Naive thymus-derived CD8-positive, alpha-beta T cell (primary cell): ENCODE data around the gene RDX. TPM values are rescaled to one million over a fixed set of nuclear protein-coding genes. Genes with fewer than 3 reads are reported as not detected.
"Not testable (repeated sequence)": the region's sequence is repeated elsewhere in the genome, so short reads cannot be mapped to it uniquely, and the experiment has no call there.

Experiments used
- ATAC-seq, 2 donors: fragments of 150-1000 bp; cut with Tn5 transposase in 1 of 2; sonication (Bioruptor Pico), chemical (Tn5 transposase) in 1 of 2; 1 replicate in 1 of 2; 2 replicates in 1 of 2; pipeline ENCODE4 v1.10.0; 2021; ENCODE audit warnings: mild to moderate bottlenecking in 2 of 2, moderate library complexity in 2 of 2
- POLR2A ChIA-PET: fragments of 350-600 bp; sonication (Branson Sonifier 250); formaldehyde crosslinking; loops from one replicate; lab custom pipeline; 2021; ENCODE audit warnings: antibody characterized with exemption; lab: Charles Lee
- DNase-seq, 10 donors: peaks; one replicate each; pipeline versions ENCODE4 v3.0.0 to v3.0.0-alpha.2; 2020 to 2022
- H3K27ac Mint-ChIP-seq, 10 donors: one replicate each; pipeline ENCODE4 v1.8.0; 2020 to 2022; ENCODE audit warnings: mild to moderate bottlenecking in 10 of 10, mixed read lengths in 10 of 10, moderate library complexity in 4 of 10, inconsistent platforms in 1 of 10
- H3K27me3 Mint-ChIP-seq, 5 donors: one replicate each; pipeline ENCODE4 v1.8.0; 2021 to 2022; ENCODE audit warnings: mixed read lengths in 5 of 5
- H3K36me3 Mint-ChIP-seq, 3 donors: one replicate each; pipeline ENCODE4 v1.8.0; 2020 to 2022; ENCODE audit warnings: mixed read lengths in 3 of 3, mild to moderate bottlenecking in 2 of 3, inconsistent platforms in 1 of 3
- H3K4me1 Mint-ChIP-seq, 4 donors: one replicate each; pipeline ENCODE4 v1.8.0; 2021 to 2022; ENCODE audit warnings: mixed read lengths in 4 of 4
- H3K4me3 Mint-ChIP-seq, 10 donors: one replicate each; pipeline ENCODE4 v1.8.0; 2020 to 2022; ENCODE audit warnings: mild to moderate bottlenecking in 10 of 10, mixed read lengths in 10 of 10, moderate library complexity in 6 of 10, inconsistent platforms in 1 of 10
- H3K9me3 Mint-ChIP-seq, 9 donors: one replicate each; pipeline ENCODE4 v1.8.0; 2020 to 2022; ENCODE audit warnings: mixed read lengths in 9 of 9, mild to moderate bottlenecking in 3 of 9, inconsistent platforms in 1 of 9, moderate library complexity in 1 of 9
- polyA plus RNA-seq, 3 donors: library from polyadenylated mRNA; unstranded; fragments of 300-500 nt; fragmentation: Illumina TruSeq; gene quantifications; one replicate each; pipeline ENCODE4 v1.2.3, GENCODE V29; 2021
- total RNA-seq, 8 experiments: library from RNA in 2 of 8; stranded (reverse) in 2 of 8; gene quantifications; one replicate each; pipeline ENCODE4 v1.2.3 and lab custom pipeline; 2021 to 2026

Gene RDX
- total and polyA plus RNA-seq, 5 experiments from 2014 or later: 1.8 to 14.1 (median 10.8) TPM

- H3K9me3 Mint-ChIP-seq: peaks cover 0 to 8% (median 0%) of the 10 kb centered on the region in 9 donors
- no peaks in the 10 kb centered on the region for H3K36me3 Mint-ChIP-seq
- DNase-seq (no peak), ATAC-seq (no peak)
- H3K4me1 Mint-ChIP-seq: peaks cover 2 to 26% (median 17%) of the 10 kb centered on the region in 4 donors
- POLR2A ChIA-PET: no interaction called here
- no peak overlapping the region for H3K4me3 Mint-ChIP-seq
- no peaks in the 10 kb centered on the region for H3K27me3 Mint-ChIP-seq
- no peak overlapping the region for H3K27ac Mint-ChIP-seq
Observed at GRCh38 chr11:110299006-110299785, 2.8 kb upstream of the RDX start.

DNA sequence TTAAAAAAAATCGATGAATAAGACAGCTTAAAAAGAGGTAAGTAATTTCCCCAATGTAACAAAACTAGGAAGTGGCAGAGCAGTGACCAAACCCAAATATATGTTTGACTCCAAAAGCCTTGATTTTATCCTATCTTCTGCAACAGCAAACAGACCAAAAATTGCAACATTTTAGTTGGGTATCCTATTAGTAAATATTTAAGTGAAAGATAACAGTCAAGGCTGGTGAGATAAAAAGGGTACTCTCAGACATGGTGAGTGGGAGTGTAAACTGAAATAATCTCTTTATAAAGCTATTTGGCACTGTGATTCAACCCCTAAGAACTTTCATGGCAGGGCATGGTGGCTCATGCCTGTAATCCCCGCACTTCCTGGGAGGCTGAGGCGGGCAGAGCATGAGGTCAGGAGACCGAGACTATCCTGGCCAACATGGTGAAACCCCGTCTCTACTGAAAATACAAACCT is 1.9 kb upstream of the RDX start:
- Mint-ChIP-seq H3K36me3 (no peaks in the 10 kb centered on the region), H3K4me1 (peaks cover 2 to 32% (median 19%) of the 10 kb centered on the region in 4 donors), H3K9me3 (peaks cover 0 to 8% (median 0%) of the 10 kb centered on the region in 9 donors), H3K4me3 (no peak overlapping the region), H3K27ac (peak overlapping the region in 2 of 10 donors; percentile 29 to 33), H3K27me3 (no peaks in the 10 kb centered on the region)
- ATAC-seq (no peak), DNase-seq (no peak)
- POLR2A ChIA-PET: no interaction called here

GRCh38 chr11:110297726-110298300 is 1.4 kb upstream of the RDX start:
- ATAC-seq (no peak), DNase-seq (peak in 1 of 10 donors; percentile 5)
- H3K27ac Mint-ChIP-seq: peak overlapping the region in 4 of 10 donors; percentile 6 to 33 (median 27)
- POLR2A ChIA-PET: interaction anchor here (1.4 kb wide), 1 partner anchor 13 kb away, joined by 3 read pairs; no protein-coding TSS in a partner anchor
- H3K27me3 Mint-ChIP-seq: no peaks in the 10 kb centered on the region
- no peaks in the 10 kb centered on the region for H3K36me3 Mint-ChIP-seq
- peak overlapping the region in 8 of 10 donors; percentile 41 to 86 (median 77) for H3K4me3 Mint-ChIP-seq
- H3K4me1 Mint-ChIP-seq: peaks cover 2 to 34% (median 19%) of the 10 kb centered on the region in 4 donors
- H3K9me3 Mint-ChIP-seq: peaks cover 0 to 8% (median 0%) of the 10 kb centered on the region in 9 donors

DNA sequence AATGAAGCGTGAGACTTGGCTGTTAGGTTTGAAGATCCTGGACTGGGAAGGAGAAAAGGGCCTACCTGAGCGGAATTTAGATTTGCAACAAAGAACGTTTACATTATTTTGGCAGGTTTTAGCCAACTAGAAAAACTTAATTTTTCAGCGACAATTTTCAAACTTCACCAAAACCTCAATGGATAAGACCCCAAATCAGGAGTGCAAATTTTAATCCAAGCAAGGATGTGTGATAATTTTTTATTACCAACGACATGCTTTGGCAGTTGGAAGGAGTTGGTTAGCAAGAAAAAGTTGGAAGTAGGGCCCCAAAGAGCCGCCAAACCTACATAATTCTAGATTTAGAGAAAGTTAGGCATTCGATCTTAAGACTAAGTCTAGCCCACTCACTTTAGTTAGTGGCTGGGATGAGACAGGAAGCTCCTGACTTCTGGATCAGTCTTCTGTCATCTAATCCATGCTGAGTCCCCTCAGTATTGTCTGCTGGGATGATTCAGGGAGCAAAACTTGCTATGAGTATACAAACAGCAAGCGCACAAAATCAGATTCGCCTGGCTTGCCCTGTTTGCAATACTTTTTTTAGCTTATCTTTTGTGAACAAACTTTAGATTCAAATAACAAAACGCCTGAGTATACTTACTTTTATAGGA is 787 bp upstream of the RDX start:
- Mint-ChIP-seq H3K4me1 (peaks cover 2 to 34% (median 19%) of the 10 kb centered on the region in 4 donors), H3K36me3 (no peaks in the 10 kb centered on the region), H3K9me3 (peaks cover 0 to 8% (median 0%) of the 10 kb centered on the region in 9 donors), H3K27ac (peak overlapping the region in 7 of 10 donors; percentile 9 to 80 (median 44)), H3K4me3 (peak overlapping the region; percentile 56 to 86 (median 79)), H3K27me3 (no peaks in the 10 kb centered on the region)
- ATAC-seq (no peak), DNase-seq (peak in 2 of 10 donors; percentile 2 to 9)
- POLR2A ChIA-PET: interaction anchor here (1.4 to 2.1 kb wide), 2 partner anchors 14 to 132 kb away, joined by 3 to 6 read pairs; no protein-coding TSS in a partner anchor

DNA sequence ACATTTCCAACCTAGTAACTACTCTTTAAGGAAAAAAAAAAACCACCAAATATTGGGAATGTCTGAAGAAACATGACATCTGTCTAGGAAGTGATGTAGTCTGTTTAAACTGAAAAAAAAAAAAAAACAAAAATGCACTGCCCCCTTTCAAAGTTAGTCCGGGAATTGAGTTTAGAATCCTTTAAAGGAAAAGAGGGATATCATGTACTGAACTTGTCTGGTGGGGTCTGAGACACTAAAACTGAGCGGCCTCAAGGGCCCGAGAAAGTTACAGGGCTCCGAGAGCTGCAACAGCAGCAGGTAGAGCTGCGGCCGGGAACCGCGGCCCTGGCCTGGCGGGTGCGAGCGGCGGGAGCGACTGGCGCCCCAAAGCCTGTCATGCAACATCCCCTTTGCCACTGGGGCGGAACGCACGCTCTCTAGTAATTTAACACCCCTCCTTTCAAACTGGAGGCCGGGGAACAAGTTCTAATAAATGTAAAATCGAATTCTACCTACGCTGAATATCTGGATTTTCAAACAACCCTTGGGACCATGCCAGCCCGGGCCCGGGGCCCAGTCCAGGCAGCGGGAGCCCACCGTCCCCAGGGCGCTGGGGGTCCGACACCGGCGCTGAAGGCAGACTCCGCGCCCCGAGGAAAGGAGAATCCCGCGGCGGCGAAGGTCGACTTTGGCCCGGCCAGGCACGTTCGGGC is 736 bp downstream of the RDX start:
- POLR2A ChIA-PET: interaction anchor here (2.1 kb wide), 1 partner anchor 134 kb away, joined by 6 read pairs; no protein-coding TSS in a partner anchor
- Mint-ChIP-seq H3K27me3 (no peaks in the 10 kb centered on the region), H3K4me1 (peaks cover 6 to 36% (median 25%) of the 10 kb centered on the region in 4 donors), H3K4me3 (peak overlapping the region; percentile 80 to 93 (median 90)), H3K9me3 (peaks cover 0 to 8% (median 0%) of the 10 kb centered on the region in 9 donors), H3K36me3 (peaks cover 0 to 3% (median 0%) of the 10 kb centered on the region in 3 donors), H3K27ac (peak overlapping the region in 8 of 10 donors; percentile 28 to 86 (median 58))
- DNase-seq (peak in 9 of 10 donors; percentile 11 to 62 (median 37)), ATAC-seq (peak; percentile 63 to 65)

- Mint-ChIP-seq H3K4me1 (peaks cover 4 to 36% (median 24%) of the 10 kb centered on the region in 4 donors), H3K27ac (peak overlapping the region in 1 of 10 donors; percentile 86), H3K36me3 (peaks cover 0 to 3% (median 0%) of the 10 kb centered on the region in 3 donors), H3K9me3 (peaks cover 0 to 3% (median 0%) of the 10 kb centered on the region in 9 donors), H3K4me3 (peak overlapping the region; percentile 80 to 93 (median 90)), H3K27me3 (no peaks in the 10 kb centered on the region)
- DNase-seq (no peak), ATAC-seq (no peak)
- POLR2A ChIA-PET: interaction anchor here (2.1 kb wide), 1 partner anchor 134 kb away, joined by 6 read pairs; no protein-coding TSS in a partner anchor
Observed at GRCh38 chr11:110295086-110295485, 1.3 kb downstream of the RDX start.

GRCh38 chr11:110294509-110294908 is 1.9 kb downstream of the RDX start:
- Mint-ChIP-seq H3K27ac (peak overlapping the region in 2 of 10 donors; percentile 14 to 37), H3K27me3 (no peaks in the 10 kb centered on the region), H3K4me3 (peak overlapping the region in 7 of 10 donors; percentile 15 to 80 (median 39)), H3K9me3 (no peaks in the 10 kb centered on the region), H3K4me1 (peaks cover 4 to 38% (median 25%) of the 10 kb centered on the region in 4 donors), H3K36me3 (peaks cover 0 to 3% (median 0%) of the 10 kb centered on the region in 3 donors)
- no peak for DNase-seq
- ATAC-seq: no peak
- POLR2A ChIA-PET: interaction anchor here (0.6 kb wide), 1 partner anchor 115 kb away, joined by 3 read pairs; no protein-coding TSS in a partner anchor

- Mint-ChIP-seq H3K4me1 (peaks cover 4 to 38% (median 25%) of the 10 kb centered on the region in 4 donors), H3K36me3 (peaks cover 0 to 3% (median 0%) of the 10 kb centered on the region in 3 donors), H3K4me3 (peak overlapping the region in 1 of 10 donors; percentile 20), H3K9me3 (no peaks in the 10 kb centered on the region), H3K27me3 (no peaks in the 10 kb centered on the region), H3K27ac (peak overlapping the region in 1 of 10 donors; percentile 21)
- POLR2A ChIA-PET: no interaction called here
- no peak for DNase-seq
- ATAC-seq: no peak
Observed at GRCh38 chr11:110293389-110293788, 3.0 kb downstream of the RDX start.

DNA sequence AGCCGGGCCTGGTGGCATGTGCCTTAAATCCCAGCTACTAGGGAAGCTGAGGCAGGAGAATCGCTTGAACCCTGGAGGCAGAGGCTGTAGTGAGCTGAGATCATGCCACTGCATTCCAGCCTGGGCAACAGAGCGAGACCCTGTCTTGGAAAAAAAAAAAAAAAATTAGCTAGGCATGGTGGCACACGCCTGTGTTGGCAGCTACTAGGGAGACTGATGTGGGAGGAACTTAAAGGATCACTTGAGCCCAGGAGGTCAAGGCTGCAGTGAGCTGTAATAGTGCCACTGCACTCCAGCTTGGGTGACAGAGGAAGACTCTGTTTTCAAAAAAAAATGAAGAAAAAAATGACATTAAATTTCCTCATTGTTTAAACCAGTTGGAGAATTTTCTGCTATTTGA is 4.3 kb downstream of the RDX start:
- H3K27me3 Mint-ChIP-seq, ATAC-seq, POLR2A ChIA-PET, H3K36me3 Mint-ChIP-seq, H3K9me3 Mint-ChIP-seq, H3K27ac Mint-ChIP-seq, H3K4me3 Mint-ChIP-seq, DNase-seq: not testable (repeated sequence)
- H3K4me1 Mint-ChIP-seq: peaks cover 4 to 39% (median 30%) of the 10 kb centered on the region in 4 donors

DNA sequence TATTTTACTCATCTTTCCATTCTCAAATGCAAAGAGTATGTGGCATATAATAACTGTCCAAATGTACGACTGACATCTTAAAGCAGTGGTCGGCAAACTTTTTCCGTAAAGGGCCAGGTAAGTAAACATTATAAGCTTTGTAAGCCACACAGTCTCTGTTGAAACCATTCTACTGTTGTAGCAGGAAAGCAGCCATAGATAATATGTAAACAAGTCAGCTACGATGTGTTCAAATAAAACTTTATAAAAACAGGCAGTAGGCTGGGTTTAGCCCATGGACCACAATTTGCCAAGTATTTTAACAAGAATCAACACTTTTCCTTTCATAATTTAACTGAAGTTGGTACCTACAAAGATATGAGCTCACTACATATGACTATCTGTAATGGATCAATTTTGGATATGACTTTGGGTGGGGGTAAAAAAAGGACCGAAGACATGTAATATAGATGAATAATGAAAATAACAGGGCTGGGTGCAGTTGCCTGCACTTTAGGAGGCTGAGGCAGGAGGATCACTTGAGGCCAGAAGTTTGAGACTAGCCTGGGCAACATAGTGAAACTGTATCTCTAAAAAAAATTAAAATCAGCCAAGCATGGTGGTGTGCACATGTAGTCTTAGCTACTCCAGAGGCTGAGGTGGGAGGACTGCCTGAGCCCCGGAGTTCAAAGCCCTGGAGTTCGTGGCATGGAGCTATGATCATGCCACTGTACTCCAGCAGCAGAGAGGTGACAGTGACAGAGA is 5.7 kb downstream of the RDX start:
- no peaks in the 10 kb centered on the region for H3K27me3 Mint-ChIP-seq
- H3K4me3 Mint-ChIP-seq: no peak overlapping the region
- peaks cover 0 to 4% (median 3%) of the 10 kb centered on the region in 3 donors for H3K36me3 Mint-ChIP-seq
- ATAC-seq (no peak), DNase-seq (no peak)
- no peaks in the 10 kb centered on the region for H3K9me3 Mint-ChIP-seq
- H3K4me1 Mint-ChIP-seq: peaks cover 5 to 36% (median 33%) of the 10 kb centered on the region in 4 donors
- POLR2A ChIA-PET: no interaction called here
- peak overlapping the region in 3 of 10 donors; percentile 16 to 39 (median 16) for H3K27ac Mint-ChIP-seq

- Mint-ChIP-seq H3K27me3 (no peaks in the 10 kb centered on the region), H3K4me1 (peaks cover 5 to 27% (median 23%) of the 10 kb centered on the region in 4 donors), H3K36me3 (peaks cover 0 to 4% (median 3%) of the 10 kb centered on the region in 3 donors), H3K27ac (no peak overlapping the region), H3K4me3 (no peak overlapping the region), H3K9me3 (no peaks in the 10 kb centered on the region)
- DNase-seq (no peak), ATAC-seq (no peak)
- POLR2A ChIA-PET: no interaction called here
Observed at GRCh38 chr11:110289472-110289871, 6.9 kb downstream of the RDX start.
